OCI-LY3 (cell line): ENCODE results near the gene CR1L.

ENCODE experiments used
- CTCF ChIP-seq: fragments of 200-600, 300-600 bp; sonication (generic); IDR thresholded peaks from 2 replicates; pipeline ENCODE4 v1.5.1; 2014; ENCODE audit warnings: antibody characterized with exemption, low read length, low read depth
- EZH2phosphoT487 ChIP-seq: fragments of 200-600 bp; shearing (Covaris generic); IDR thresholded peaks from 2 replicates; pipeline ENCODE4 v1.6.1; 2018; ENCODE audit warnings: antibody characterized with exemption, mixed run types, low read depth

GRCh38 chr1:207605444-207606361 lies 39.2 kb upstream of the CR1L start:
- no peak for TF ChIP-seq CTCF
- TF ChIP-seq EZH2phosphoT487: no peak
